Stimulated activated CD8-positive, alpha-beta memory T cell treated with anti-CD3 and anti-CD28 coated beads, Interleukin-15, amount 100 ng/mL, for 24 hours (primary cell): ENCODE data around the gene SMAP1.

Experiments
- DNase-seq: peaks from one replicate; pipeline ENCODE4 v3.0.0-alpha.2; 2020; ENCODE audit warnings: low read depth

The SMAP1 gene

DNA sequence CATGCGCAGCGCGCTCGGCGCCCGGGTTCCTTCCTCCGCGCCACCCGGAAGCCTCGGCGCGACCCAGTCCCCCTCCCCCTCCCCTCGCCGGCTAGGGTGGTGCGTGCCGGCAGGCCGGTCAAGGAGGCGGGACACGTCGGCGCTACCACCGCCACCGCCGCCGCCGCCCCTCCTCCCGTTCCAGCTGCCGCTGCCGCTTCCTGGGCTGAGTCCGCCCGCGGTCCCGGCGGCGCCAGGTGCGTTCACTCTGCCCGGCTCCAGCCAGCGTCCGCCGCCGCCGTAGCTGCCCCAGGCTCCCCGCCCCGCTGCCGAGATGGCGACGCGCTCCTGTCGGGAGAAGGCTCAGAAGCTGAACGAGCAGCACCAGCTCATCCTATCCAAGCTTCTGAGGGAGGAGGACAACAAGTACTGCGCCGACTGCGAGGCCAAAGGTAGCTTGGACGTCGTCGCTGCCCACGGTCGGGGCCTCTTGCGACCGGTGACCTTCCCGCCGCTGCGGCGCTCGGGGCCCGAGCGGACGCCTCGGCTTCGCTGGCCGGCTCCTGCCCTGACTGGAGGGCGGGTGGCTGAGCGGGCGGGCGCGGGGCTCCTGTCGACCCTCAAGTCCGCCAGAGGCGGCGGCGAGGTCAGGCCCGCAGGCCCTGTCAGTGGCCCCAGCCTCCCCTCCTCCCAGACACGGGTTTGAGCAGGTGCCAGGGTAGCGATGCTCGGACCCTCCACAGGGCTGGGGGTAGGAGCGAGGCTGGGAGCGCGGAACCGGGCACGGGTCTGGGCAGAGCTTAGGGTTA is at the start of gene SMAP1:
TSS of gene SMAP1 (plus strand) at position 173 of the 788 bp plus-strand sequence. CDS start at position 314, 141 bp downstream.
- peak; percentile 92 for DNase-seq

GRCh38 chr6:70620746-70621145 is 46.9 kb upstream of the SMAP1 start:
- DNase-seq: no peak

GRCh38 chr6:70622461-70622860 is 45.2 kb upstream of the SMAP1 start:
- DNase-seq: no peak

- DNase-seq: no peak
Measured at GRCh38 chr6:70625436-70625835, 42.2 kb upstream of the SMAP1 start.

DNA sequence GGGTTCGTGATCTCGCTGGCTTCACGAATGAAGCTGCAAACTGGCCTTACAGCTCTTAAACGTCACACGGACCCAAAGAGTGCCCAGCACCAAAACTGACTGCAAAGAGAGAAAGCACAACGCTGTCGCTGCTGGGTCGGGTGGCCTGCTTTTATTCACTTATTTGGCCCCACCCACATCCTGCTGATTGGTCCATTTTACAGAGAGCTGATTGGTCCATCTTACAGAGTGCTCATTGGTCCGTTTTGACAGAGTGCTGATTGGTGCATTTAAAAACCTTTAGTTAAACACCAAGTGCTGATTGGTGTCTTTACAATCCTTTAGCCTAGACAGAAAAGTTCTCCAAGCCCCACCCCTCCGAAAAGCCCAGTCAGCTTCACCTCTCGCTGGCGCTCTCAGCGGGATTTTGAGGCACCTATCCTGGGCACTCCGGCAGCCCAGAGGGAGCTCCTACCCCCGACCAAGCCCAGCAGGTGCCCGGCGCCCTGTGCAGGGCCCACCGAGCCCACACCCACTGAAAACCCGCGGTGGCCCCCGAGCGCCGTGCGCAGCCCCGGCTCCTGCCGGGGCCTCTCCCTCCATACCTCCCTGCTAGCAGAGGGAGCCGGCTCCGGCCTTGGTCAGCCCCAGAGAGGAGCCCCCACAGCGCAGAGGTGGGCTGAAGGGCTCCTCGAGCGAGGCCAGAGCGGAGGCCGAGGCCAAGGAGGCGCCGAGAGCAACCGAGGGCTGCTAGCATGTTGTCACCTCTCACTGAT is 40.0 kb upstream of the SMAP1 start:
- no peak for DNase-seq

DNA sequence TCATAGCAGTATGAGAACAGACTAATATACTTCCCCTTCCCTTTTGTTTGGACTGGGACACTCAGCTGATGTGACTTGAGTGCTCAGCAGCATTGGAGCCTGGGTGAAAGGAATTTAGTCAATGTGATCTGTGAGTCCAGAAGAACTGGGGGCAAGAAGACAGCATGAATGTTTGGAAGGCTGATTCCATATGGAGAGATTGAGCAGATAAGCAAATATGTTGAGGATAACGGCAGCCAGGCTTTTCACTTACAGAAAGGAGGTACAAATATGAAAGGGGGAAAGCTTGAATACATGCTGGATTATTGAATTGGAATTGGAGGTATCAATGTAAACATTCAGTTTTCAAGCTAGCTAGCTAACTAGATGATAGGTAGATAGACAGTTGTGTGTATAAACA is 37.8 kb upstream of the SMAP1 start:
- no peak for DNase-seq

GRCh38 chr6:70633870-70634269 is 33.8 kb upstream of the SMAP1 start:
- DNase-seq: no peak

DNA sequence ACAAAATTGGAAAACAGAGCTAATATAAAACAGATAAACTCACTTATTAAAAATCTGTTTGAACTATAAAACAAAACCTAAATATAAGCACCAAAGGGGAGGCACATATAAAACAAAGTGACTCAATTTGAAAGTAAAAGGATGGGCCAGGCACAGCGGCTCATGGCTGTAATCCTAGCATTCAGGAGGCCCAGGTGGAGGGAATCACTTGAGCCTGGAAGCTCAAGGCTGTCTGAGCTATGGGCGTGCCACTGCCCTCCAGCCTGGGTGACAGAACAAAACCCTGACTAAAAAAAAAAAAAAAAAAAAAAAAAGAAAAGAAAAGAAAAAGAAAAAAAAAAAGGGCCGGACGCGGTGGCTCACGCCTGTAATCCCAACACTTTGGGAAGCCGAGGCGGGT is 31.1 kb upstream of the SMAP1 start:
- DNase-seq: no peak

GRCh38 chr6:70638468-70638867 is 29.2 kb upstream of the SMAP1 start:
- no peak for DNase-seq

DNA sequence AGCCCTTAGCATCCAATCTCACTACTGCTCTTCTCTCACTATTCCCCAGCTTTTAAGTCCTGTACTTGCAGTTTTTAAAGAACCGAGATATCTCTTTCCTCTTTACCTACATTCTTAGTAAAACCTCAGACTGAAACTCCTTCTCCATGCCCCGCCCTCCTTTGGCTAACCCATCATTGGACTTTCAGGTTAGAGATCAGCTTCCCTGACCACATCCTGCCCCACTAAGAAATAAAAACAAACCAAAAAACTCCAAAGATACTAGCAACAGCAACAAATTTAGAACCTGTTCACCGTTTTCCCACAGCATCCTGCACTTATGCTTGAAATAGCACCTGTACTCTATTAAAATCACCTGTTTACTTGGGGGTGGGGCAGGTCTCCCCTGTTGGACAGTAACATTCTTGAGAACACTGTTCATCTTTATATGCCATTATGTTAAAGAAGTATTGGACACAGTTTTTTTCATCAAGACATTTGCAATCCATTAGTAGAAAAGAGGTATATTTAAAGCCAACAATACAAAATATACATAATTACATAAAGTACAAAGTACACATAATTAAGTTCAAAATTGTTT is 16.3 kb upstream of the SMAP1 start:
- no peak for DNase-seq

- no peak for DNase-seq
Measured at GRCh38 chr6:70652216-70652615, 15.5 kb upstream of the SMAP1 start.

- no peak for DNase-seq
Measured at GRCh38 chr6:70657706-70658105, 10.0 kb upstream of the SMAP1 start.

DNA sequence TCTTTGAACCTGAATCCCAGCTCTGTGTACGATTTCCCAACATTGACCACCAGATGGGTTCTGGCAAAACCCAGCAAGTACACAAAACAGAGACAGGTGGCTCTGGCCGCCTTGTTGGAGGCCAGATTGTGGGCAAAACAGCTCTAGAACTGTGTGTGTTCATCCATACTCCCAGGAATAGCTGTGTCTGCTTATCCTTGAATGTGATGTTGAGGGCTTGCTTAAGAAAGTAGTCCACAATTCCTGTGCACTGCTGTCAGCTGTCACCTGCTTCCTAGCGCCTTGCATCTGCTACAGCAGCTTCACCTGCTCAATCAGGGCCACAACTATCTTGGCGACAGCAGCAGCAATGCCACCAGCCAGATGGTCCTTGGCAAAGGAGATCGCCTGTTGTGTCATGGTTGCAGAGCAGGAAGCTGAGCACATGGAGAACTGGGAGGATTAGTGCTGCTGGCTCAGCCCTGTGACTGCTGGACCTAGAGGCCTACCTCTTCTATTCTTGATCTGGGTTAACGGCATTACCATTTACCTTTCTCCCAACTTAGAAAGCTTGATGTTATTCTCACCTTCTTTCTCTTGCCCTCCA is 3.7 kb upstream of the SMAP1 start:
- no peak for DNase-seq

DNA sequence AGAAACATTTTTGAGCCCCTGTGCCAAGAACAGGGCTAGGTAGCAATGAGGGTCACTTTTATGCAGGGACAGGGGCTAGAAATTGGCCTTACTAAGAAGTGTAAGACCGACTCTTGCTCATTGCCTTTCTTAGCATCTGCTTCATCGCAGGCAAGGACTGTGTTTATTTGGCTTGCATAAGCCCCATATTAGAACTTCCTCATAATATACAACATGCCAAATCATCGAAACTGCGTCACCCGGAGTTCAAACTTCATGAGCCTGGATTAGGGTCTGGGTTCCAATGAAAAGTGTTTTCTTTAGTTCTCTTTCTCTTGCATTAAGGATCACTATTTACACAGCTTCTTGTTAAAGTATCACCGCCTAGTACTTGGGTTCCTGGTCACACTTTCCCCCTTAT is 977 bp upstream of the SMAP1 start:
- DNase-seq: no peak

GRCh38 chr6:70667256-70667710 is 400 bp upstream of the SMAP1 start:
- DNase-seq: no peak

- no peak for DNase-seq
Measured at GRCh38 chr6:70668499-70668812, 773 bp downstream of the SMAP1 start.

- no peak for DNase-seq
Measured at GRCh38 chr6:70669133-70669532, 1.4 kb downstream of the SMAP1 start.

DNA sequence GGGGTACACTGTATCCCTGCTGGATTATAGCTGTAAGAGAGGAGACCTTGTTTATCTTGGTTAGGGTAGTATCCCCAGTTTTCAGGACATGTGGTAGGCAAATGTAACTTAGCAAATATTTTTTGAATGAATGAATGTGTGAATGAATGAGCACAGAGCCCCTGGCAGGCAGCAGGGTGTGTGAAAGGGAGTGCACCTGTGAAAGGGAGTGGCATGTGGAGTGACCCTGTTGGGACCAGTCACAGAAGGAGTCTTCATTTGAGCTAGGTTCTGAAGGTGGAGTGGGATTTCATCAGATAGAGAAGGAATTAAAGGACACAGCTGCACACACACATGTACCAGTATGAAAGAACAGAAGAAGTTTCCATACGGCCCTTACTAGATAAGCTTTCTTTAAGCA is 4.9 kb downstream of the SMAP1 start:
- no peak for DNase-seq

DNA sequence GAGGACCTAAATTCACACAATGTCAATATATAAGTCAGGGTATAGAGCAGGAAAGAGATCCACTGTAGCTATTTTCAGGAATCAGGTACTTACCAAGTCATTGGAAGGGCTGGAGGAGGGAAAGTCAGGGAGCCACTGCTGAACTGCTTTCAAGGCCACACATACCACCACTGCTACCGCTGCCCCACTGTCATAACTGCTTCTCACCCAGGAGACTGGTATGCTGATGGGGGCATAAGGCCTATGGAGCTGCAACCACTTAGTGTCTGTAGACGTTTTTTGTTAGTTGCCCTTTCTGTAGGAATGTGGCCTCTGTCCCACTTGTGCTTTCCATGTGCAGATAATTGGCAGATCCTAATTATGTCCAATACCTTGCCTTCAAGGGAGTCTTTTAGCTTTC is 5.4 kb downstream of the SMAP1 start:
- no peak for DNase-seq

- no peak for DNase-seq
Measured at GRCh38 chr6:70673601-70674000, 5.9 kb downstream of the SMAP1 start.

- no peak for DNase-seq
Measured at GRCh38 chr6:70675822-70676221, 8.1 kb downstream of the SMAP1 start.

DNA sequence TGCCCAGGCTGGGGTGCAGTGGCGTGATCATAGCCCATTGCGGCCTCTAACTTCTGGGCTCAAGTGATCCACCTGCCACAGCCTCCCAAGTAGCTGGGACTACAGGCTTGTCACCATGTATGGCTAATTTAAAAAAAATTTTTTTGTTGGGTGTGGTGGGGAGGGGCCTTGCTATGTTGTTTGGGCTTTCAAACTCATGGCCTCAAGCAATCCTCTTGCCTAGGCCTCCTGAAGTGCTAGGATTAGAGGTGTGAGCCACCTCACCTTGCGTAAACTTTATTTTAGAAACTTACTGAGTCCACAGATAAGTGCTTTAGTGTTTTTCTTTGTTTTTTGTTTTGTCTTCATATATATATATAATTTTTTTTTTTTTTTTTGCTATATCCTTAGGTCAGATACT is 9.1 kb downstream of the SMAP1 start:
- DNase-seq: no peak

DNA sequence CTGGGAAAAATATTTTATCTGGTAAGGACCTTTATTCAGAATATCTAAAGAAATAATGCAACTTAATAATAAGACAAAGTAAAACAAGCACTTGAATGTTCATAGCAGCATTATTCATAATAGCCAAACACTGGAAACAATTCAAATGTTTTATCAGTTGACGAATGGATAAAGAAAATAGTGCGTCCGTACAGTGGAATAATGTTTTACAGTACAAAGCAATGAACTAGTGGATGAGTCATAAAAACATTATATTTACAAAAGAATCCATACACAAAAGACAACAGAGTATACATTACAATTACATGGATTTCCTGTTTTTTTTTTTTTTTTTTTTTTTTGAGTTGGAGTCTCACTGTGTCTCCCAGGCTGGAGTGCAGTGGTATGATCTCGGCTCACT is 12.7 kb downstream of the SMAP1 start:
- DNase-seq: no peak
